ENCODE data around the gene TATDN2.
A peak's percentile ranks its signal among the peaks of the same experiment; 100 is the strongest.

The TATDN2 gene

DNA sequence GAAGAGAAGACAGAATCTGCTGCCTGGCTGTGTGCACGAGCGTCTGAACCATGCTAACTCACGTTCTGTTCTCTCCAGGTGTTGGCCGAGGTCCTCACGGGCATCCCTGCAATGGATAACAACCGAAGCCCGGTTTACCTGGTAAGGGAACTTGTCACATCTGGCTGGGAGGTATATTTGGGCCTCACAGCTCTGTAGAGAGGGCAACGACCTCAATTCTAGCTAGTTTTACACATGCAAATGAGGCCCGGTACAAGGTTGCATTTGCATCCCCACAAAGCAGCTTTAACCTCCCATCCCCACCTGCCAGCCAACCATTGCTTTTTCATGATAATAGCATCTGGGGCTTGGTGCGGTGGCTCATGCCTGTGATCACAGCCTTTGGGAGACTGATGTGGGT lies 22.0 kb upstream of the TATDN2 start:
- no peaks in the 10 kb centered on the region for H3K9me3 Mint-ChIP-seq
- H3K27ac Mint-ChIP-seq: no peak overlapping the region
- peaks cover 16% of the 10 kb centered on the region for H3K36me3 Mint-ChIP-seq (ENCODE audit: low read depth)
- H3K4me1 Mint-ChIP-seq (ENCODE audit: low read depth): peaks cover 49% of the 10 kb centered on the region
- no peak for DNase-seq (ENCODE audit: low spot score)
- no peak overlapping the region for H3K4me3 Mint-ChIP-seq
- H3K27me3 Mint-ChIP-seq (ENCODE audit: low read depth): no peaks in the 10 kb centered on the region

DNA sequence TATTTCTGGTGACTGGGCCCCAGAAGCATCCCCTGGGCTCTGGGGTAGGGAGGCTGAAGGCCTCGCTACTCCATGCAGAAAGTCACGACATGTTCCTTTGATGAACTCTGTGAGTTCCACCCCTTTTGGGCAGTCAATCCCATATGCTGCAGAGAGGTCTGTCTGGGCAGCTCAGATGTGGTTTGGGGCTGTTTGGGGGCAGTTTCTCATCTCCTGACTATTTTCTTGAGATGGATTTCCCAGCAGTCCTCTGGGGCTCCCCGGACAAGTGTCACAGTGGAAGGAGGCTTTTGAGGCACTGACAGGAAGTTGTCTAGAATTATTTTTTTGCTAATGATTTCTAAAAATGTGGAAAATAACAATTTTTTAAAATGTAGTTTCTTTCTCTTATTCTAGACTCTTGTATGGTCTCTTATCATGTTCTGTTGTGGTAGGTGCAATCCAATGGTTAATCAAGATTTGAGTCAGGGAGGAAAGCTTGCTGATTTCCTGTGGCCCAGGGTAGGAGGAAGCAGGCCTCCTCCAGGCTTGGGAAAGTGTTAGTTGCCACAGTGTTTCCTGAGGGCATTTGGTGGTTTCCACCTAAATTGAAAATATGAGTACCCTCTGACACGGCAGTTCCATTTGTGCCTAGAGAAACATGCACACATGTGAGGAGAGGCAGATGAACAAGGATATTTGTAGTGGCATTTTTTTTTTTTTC lies 19.9 kb upstream of the TATDN2 start:
- H3K36me3 Mint-ChIP-seq (ENCODE audit: low read depth): peaks cover 12% of the 10 kb centered on the region
- DNase-seq (ENCODE audit: low spot score): peak; percentile 78
- H3K27ac Mint-ChIP-seq: peak overlapping the region; percentile 84
- H3K4me1 Mint-ChIP-seq (ENCODE audit: low read depth): peaks cover 37% of the 10 kb centered on the region
- no peaks in the 10 kb centered on the region for H3K9me3 Mint-ChIP-seq
- peak overlapping the region; percentile 70 for H3K4me3 Mint-ChIP-seq
- no peaks in the 10 kb centered on the region for H3K27me3 Mint-ChIP-seq (ENCODE audit: low read depth)

DNA sequence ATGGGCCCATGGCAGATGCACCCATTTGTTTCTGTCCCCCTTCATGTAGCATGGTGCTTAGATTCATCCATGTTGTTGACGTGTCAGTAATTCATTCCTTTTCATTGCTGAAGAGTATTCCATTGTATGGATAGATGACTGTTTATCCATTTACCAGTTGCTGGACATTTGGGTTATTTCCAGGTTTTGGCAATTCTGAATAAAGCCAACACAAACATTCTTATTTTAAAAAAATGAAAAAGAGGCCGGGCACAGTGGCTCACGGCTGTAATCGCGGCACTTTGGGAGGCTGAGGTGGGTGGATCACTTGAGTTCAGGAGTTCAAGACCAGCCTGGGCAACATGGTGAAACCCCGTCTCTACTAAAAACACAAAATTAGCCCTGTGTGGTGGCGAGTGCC lies 18.7 kb upstream of the TATDN2 start:
- Mint-ChIP-seq H3K4me3 (no peak overlapping the region), H3K4me1 (ENCODE audit: low read depth) (peaks cover 30% of the 10 kb centered on the region), H3K27me3 (ENCODE audit: low read depth) (no peaks in the 10 kb centered on the region), H3K9me3 (no peaks in the 10 kb centered on the region), H3K36me3 (ENCODE audit: low read depth) (peaks cover 7% of the 10 kb centered on the region), H3K27ac (no peak overlapping the region)
- no peak for DNase-seq (ENCODE audit: low spot score)

DNA sequence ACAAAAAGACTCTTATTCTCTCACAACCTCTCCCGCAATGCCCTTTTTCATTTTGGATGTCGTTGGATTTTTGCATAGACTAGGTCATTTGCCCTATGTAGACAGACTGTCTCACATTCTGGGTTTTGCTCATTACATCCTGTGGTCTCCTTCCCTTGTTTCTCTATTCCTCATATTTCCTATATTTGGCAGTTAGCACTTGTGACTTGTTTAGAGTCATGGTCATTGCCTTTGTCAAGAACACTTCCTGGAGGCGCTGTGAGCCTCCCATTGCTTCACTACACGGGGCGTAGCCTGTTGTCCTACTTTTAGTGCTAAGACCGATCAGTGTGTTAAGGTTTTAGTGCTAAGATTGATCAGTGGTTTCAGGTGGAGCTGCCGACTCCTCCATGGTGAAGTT lies 16.1 kb upstream of the TATDN2 start:
- H3K27ac Mint-ChIP-seq: peak overlapping the region; percentile 1
- peaks cover 23% of the 10 kb centered on the region for H3K4me1 Mint-ChIP-seq (ENCODE audit: low read depth)
- no peak for DNase-seq (ENCODE audit: low spot score)
- H3K27me3 Mint-ChIP-seq (ENCODE audit: low read depth): no peaks in the 10 kb centered on the region
- no peak overlapping the region for H3K4me3 Mint-ChIP-seq
- peaks cover 13% of the 10 kb centered on the region for H3K36me3 Mint-ChIP-seq (ENCODE audit: low read depth)
- peaks cover 5% of the 10 kb centered on the region for H3K9me3 Mint-ChIP-seq

DNA sequence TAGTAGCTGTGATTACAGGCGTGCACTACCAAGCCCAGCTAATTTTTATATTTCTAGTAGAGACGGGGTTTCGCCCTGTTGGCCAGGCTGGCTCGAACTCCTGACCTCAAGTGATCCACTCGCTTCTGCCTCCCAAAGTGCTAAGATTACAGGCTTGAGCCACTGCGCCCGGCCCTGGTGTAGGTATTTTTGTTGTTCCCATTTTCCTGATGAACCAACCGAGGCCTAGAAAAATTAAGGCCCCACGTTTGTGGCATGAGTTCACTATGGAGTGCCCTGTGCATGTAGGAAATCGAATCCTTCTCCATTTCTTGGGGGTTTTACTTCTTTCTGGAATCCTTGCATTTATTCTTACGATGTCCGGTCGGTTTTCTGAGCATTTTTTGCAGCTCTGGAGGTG lies 14.3 kb upstream of the TATDN2 start:
- no peak for DNase-seq (ENCODE audit: low spot score)
- peaks cover 19% of the 10 kb centered on the region for H3K9me3 Mint-ChIP-seq
- no peak overlapping the region for H3K27ac Mint-ChIP-seq
- no peaks in the 10 kb centered on the region for H3K27me3 Mint-ChIP-seq (ENCODE audit: low read depth)
- no peak overlapping the region for H3K4me3 Mint-ChIP-seq
- peaks cover 27% of the 10 kb centered on the region for H3K4me1 Mint-ChIP-seq (ENCODE audit: low read depth)
- H3K36me3 Mint-ChIP-seq (ENCODE audit: low read depth): peaks cover 26% of the 10 kb centered on the region

DNA sequence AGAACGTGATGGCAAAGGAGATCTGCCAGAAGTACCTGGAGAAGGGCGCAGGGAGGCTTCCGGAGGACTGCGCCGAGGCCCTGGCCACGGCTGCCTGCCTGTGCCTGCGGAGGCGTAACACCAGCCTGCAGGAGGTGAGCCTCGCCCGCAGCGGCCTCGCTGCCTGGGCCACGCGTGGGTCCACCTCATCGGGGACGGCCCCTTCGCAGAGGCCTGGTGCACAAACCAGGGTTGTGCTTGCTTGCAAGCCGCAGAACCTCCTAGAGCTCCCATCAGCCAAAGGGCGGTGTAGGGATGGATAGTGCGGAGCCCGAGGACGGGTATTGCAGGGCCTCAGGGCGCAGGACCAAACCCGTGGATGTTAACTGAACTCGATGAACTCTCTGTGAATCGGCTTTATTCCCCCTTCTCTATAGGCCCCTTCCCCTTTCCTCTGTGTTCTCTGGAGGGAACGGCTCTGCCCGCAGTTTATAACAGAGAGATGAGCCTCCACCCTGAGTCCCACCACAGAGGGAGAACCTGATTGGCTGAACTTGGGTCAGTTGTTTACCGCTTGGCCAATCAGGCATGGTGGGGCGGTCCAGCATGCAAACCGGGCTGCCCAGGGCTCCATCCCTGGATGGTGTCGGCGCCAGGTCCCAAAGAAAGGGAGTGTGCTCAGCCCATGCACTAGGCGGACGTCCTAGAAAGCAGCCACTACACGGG lies 13.6 kb upstream of the TATDN2 start:
- Mint-ChIP-seq H3K9me3 (peaks cover 21% of the 10 kb centered on the region), H3K27ac (no peak overlapping the region), H3K4me1 (ENCODE audit: low read depth) (peaks cover 26% of the 10 kb centered on the region), H3K36me3 (ENCODE audit: low read depth) (peaks cover 30% of the 10 kb centered on the region), H3K27me3 (ENCODE audit: low read depth) (no peaks in the 10 kb centered on the region), H3K4me3 (no peak overlapping the region)
- DNase-seq (ENCODE audit: low spot score): no peak

DNA sequence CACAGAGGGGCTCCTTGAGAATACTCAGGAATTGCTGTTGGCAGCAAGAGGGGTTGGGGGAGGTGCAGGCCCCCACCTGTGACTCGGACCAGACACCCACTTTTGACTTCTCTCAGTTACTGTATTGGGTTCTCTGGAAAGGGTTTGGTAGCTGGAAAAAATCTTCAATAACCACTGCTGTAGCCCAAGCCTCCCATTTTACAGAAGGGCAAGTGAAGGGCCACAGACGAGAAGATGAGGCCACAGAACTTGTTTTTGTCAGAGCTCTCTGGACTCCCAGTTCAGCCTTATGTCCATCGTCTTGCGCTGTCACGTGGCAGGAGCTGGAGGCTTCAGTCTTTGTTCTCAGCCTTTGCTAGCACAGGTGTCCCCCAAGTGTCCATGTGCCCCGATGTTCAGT lies 12.7 kb upstream of the TATDN2 start:
- Mint-ChIP-seq H3K4me1 (ENCODE audit: low read depth) (peaks cover 28% of the 10 kb centered on the region), H3K27me3 (ENCODE audit: low read depth) (no peaks in the 10 kb centered on the region), H3K36me3 (ENCODE audit: low read depth) (peaks cover 31% of the 10 kb centered on the region), H3K4me3 (no peak overlapping the region), H3K27ac (no peak overlapping the region), H3K9me3 (peaks cover 21% of the 10 kb centered on the region)
- no peak for DNase-seq (ENCODE audit: low spot score)

DNA sequence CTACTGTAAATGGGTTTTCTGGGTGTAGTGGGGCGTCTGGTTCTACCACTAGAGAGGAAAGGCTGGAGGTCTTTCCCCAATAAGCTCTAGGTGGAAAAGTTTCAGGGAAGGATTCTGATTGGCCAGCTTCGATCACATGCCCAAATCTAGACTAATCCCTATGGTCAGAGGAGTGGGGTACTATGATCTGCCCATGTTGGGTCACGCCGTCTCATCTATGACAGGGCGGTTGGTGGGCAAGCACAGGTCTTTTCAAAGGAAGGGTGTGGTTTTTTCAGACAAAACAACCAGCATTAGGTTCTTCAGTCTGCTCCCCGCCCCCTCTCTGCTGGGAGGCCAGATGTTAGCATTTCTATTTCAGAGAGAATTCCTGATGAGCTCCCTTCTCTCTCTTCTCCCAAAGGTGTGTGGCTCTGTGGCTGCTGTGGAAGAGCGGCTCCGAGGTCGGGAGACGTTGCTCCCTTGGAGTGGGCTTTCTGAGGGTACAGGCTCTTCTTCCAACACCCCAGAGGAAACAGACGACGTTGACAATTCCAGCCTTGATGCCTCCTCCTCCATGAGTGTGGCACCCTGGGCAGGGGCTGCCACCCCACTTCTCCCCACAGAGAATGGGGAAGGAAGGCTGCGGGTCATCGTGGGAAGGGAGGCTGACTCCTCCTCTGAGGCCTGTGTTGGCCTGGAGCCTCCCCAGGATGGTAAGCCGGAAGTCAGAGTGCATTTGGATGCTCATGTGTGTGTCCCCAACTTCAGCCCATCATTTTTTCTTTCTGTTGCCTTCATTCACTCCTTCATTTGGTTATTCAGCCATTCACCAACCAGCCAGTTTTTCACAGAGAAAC lies 9.7 kb upstream of the TATDN2 start:
- peaks cover 42% of the 10 kb centered on the region for H3K4me1 Mint-ChIP-seq (ENCODE audit: low read depth)
- DNase-seq (ENCODE audit: low spot score): peak; percentile 46
- H3K27me3 Mint-ChIP-seq (ENCODE audit: low read depth): no peaks in the 10 kb centered on the region
- H3K4me3 Mint-ChIP-seq: peak overlapping the region; percentile 77
- H3K27ac Mint-ChIP-seq: peak overlapping the region; percentile 99
- peaks cover 30% of the 10 kb centered on the region for H3K36me3 Mint-ChIP-seq (ENCODE audit: low read depth)
- H3K9me3 Mint-ChIP-seq: peaks cover 21% of the 10 kb centered on the region

DNA sequence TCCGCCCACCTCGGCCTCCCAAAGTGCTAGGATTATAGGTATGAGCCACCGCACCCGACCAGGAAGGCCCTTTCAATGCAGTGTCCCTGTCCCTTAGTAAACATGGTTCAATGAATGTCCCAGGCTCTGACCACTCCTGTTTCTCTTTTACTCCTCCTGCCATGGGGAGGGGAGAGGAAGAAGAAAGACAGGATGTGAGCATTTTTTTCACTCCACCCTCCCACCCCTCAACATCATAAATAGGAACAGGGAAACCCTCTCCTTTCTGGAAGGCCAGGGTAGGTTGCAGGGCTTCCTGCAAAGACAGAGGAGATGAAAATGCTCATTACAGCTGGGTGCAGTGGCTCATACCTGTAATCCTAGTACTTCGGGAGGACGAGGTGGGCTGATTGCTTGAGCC lies 7.5 kb upstream of the TATDN2 start:
- Mint-ChIP-seq H3K9me3 (peaks cover 43% of the 10 kb centered on the region), H3K4me3 (no peak overlapping the region), H3K27ac (peak overlapping the region; percentile 76), H3K4me1 (ENCODE audit: low read depth) (peaks cover 47% of the 10 kb centered on the region), H3K36me3 (ENCODE audit: low read depth) (peaks cover 47% of the 10 kb centered on the region), H3K27me3 (ENCODE audit: low read depth) (no peaks in the 10 kb centered on the region)
- no peak for DNase-seq (ENCODE audit: low spot score)

DNA sequence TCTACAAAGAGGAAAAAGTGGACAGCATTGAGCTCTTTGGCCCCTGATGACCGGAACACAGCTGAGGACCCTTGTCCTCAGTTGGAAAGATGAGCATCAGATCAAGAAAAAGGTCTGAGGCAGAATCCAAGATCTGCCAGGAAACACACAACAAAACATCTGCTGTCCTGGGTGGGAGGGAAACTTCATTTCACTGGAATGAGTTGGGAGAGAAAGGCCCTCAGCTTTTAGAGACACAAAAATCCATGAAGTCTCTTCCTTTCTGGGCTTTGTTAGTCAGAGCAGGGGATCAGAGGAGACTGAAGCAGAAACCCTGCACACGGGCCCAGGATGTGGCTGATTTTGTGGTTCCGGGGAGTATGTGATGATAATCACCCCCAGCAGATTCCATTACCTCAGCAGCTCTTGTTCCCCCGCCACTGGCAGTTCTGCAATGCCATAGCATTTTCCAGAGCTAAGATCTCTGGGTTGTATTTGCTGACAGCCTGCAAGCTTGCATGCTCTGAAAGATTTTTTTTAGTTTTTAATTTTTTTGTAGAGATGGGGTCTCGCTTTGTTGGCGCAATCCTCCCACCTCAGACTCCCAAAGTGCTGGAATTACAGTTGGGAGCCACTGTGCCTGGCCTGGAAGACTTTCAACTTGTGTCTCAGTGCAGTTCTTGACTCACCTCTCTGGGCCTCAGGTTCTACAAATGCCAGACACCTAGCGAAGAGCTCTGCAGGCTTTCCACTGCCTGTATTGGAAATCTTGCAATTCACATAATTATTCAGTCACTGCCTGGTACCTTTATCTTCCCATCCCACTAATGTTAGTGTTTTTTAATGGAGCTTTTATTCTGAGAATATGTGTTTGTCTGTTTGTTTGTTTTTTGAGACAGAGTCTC lies 5.8 kb upstream of the TATDN2 start:
- peak overlapping the region; percentile 97 for H3K27ac Mint-ChIP-seq
- H3K4me1 Mint-ChIP-seq (ENCODE audit: low read depth): peaks cover 45% of the 10 kb centered on the region
- no peaks in the 10 kb centered on the region for H3K27me3 Mint-ChIP-seq (ENCODE audit: low read depth)
- H3K36me3 Mint-ChIP-seq (ENCODE audit: low read depth): peaks cover 43% of the 10 kb centered on the region
- peak overlapping the region; percentile 81 for H3K4me3 Mint-ChIP-seq
- H3K9me3 Mint-ChIP-seq: peaks cover 43% of the 10 kb centered on the region
- peak; percentile 86 for DNase-seq (ENCODE audit: low spot score)

DNA sequence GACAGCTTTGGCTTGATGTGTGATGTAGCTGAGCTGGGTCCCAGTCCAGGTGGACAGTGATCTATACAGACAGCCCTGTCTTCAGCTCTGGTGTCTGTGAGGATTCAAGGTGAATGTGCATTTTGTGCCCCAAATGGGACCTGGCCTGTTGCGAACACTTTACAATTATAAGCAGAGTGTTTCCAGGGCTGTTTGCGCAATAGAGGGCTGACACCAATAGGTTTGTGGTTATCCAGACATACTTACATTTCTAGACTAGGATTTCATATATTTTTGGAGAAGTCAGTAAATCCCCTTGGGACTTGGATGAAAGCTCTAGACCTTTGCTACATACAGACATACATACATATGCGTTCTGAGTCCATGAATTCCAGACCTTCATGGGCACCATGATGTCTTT lies 4.2 kb upstream of the TATDN2 start:
- Mint-ChIP-seq H3K4me1 (ENCODE audit: low read depth) (peaks cover 37% of the 10 kb centered on the region), H3K36me3 (ENCODE audit: low read depth) (peaks cover 38% of the 10 kb centered on the region), H3K9me3 (peaks cover 32% of the 10 kb centered on the region), H3K27ac (peak overlapping the region; percentile 50), H3K4me3 (peak overlapping the region; percentile 7), H3K27me3 (ENCODE audit: low read depth) (no peaks in the 10 kb centered on the region)
- no peak for DNase-seq (ENCODE audit: low spot score)

DNA sequence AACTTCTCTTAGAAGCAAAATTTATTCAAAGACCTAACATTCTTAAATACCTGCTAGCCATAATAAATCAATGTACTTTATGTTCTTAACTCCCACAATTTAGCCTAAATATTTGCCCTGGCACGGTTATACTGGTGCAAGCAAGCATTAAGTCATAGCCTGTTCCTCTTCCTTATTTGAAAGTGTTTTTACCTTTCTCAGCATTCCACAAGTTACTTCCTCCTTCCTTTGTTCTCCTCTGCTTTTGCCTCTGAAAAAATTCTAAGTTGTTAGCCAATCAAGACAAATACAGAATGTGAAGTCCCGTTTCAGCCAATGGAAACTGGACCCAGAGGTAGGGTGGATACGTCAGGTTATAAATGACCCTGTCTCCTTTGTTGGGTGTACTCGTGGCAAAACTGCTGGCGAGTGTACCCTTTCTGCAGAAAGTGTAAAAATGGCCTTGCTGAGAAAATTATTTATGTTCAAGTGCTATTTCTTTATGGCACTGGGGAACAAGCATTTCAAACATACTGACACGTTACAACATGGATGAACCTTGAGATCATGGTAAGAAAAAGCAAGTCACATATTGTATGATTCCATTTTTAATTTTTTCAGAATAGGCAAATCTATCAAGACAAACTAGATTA lies 3.1 kb upstream of the TATDN2 start:
- H3K4me1 Mint-ChIP-seq (ENCODE audit: low read depth): peaks cover 40% of the 10 kb centered on the region
- H3K9me3 Mint-ChIP-seq: peaks cover 30% of the 10 kb centered on the region
- H3K27ac Mint-ChIP-seq: no peak overlapping the region
- H3K4me3 Mint-ChIP-seq: no peak overlapping the region
- no peak for DNase-seq (ENCODE audit: low spot score)
- no peaks in the 10 kb centered on the region for H3K27me3 Mint-ChIP-seq (ENCODE audit: low read depth)
- H3K36me3 Mint-ChIP-seq (ENCODE audit: low read depth): peaks cover 43% of the 10 kb centered on the region

DNA sequence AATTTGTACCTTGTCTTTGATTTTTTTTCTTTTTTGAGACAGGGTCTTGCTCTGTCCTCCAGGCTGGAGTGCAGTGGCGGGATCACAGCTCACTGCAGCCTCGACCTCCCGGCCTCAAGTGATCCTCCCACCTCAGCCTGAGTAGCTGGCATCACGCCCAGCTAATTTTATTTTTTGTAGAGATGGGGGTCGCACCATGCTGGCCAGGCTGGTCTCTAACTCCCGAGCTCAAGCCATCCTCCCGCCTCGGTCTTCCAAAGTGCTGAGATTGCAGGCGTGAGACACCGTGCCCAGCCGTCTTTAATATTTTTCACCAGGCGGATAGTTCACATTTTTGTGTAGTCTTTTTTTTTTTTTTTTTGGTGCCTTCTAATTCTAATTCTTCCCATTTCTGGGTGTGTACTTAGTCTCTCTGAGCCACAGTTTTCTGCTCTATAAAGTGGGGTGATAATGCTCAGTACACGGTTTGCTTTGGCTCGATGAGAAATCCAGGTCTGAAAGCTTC lies 528 bp upstream of the TATDN2 start:
- H3K36me3 Mint-ChIP-seq (ENCODE audit: low read depth): peaks cover 57% of the 10 kb centered on the region
- no peak for DNase-seq (ENCODE audit: low spot score)
- H3K4me3 Mint-ChIP-seq: peak overlapping the region; percentile 90
- no peaks in the 10 kb centered on the region for H3K27me3 Mint-ChIP-seq (ENCODE audit: low read depth)
- peaks cover 41% of the 10 kb centered on the region for H3K4me1 Mint-ChIP-seq (ENCODE audit: low read depth)
- H3K9me3 Mint-ChIP-seq: peaks cover 30% of the 10 kb centered on the region
- H3K27ac Mint-ChIP-seq: peak overlapping the region; percentile 91

Measured in T-helper 2 cell treated with Interferon-gamma antibody and Interleukin-4, amounts not matched to agents 5 μg/mL and 100 μg/mL, for 36 hours (primary cell).